Breast epithelium (tissue), 3 donors: ENCODE measurements around the gene ARHGAP11B.
"Not testable (repeated sequence)": the region's sequence is repeated elsewhere in the genome, so short reads cannot be mapped to it uniquely, and the experiment has no call there.

Experiments
- POLR2A ChIP-seq: fragments of 450-650 bp; IDR thresholded peaks from one replicate; pipeline ENCODE4 v1.6.1; 2016; ENCODE audit warnings: antibody characterized with exemption, mild to moderate bottlenecking, moderate library complexity
- POLR2AphosphoS5 ChIP-seq, 3 donors: sonication (generic); formaldehyde crosslinking; IDR thresholded peaks; one replicate each; pipeline ENCODE4 v1.6.1; 2017; ENCODE audit warnings: antibody characterized with exemption in 3 of 3
- TF ChIP-seq, protein P1 (sequence below), 3 donors: fragments of 450-650 bp; IDR thresholded peaks; one replicate each; pipeline ENCODE4 v1.5.1; 2016 to 2017; ENCODE audit warnings: antibody characterized with exemption in 3 of 3, mild to moderate bottlenecking in 3 of 3, moderate library complexity in 3 of 3

DNA sequence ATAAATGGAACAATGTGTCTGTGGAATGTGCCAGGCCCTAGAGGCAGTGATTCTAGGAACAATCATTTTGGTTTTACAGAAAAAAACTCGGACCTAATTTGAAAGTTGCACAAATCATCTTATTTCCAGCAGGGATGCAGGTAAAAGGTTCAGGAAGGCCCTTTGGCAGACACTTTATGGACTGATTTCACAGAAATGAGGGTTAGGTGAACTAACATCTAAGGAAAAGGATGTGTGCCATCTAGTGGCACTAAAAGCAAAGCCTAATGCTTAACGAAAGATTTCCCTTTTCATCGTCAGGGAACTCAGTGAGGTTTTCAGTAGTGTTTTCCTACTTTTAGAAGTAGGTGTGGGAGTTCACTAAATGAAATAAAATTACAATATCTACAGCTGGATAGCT is 4.6 kb upstream of the ARHGAP11B start:
- TF ChIP-seq POLR2AphosphoS5 (IDR thresholded peaks at IDR 0.05); POLR2A: not testable (repeated sequence)
- TF ChIP-seq, protein P1, sequence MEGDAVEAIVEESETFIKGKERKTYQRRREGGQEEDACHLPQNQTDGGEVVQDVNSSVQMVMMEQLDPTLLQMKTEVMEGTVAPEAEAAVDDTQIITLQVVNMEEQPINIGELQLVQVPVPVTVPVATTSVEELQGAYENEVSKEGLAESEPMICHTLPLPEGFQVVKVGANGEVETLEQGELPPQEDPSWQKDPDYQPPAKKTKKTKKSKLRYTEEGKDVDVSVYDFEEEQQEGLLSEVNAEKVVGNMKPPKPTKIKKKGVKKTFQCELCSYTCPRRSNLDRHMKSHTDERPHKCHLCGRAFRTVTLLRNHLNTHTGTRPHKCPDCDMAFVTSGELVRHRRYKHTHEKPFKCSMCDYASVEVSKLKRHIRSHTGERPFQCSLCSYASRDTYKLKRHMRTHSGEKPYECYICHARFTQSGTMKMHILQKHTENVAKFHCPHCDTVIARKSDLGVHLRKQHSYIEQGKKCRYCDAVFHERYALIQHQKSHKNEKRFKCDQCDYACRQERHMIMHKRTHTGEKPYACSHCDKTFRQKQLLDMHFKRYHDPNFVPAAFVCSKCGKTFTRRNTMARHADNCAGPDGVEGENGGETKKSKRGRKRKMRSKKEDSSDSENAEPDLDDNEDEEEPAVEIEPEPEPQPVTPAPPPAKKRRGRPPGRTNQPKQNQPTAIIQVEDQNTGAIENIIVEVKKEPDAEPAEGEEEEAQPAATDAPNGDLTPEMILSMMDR (IDR thresholded peaks at IDR 0.05) = not testable (repeated sequence)
